DOHH2 (cell line): ENCODE data around the gene IL22RA1.

Experiments used
- H3F3A ChIP-seq: fragments of 200-600 bp; sonication (generic), shearing (Covaris generic); 2 replicates; pipeline ENCODE4 v1.6.0; 2016; ENCODE audit warnings: antibody characterized with exemption, mild to moderate bottlenecking; ENCODE audit not compliant: control insufficient read depth, insufficient read depth
- H3K27ac ChIP-seq: fragments of 200-600 bp; sonication (generic); 2 replicates; pipeline ENCODE4 v1.5.1; 2014; ENCODE audit warnings: low read depth, mild to moderate bottlenecking, low read length, moderate library complexity
- H3K27me3 ChIP-seq: fragments of 200-600 bp; sonication (generic); 2 replicates; pipeline ENCODE4 v1.6.1; 2014; ENCODE audit warnings: mild to moderate bottlenecking, low read length, mixed read lengths; ENCODE audit not compliant: control insufficient read depth
- H3K36me3 ChIP-seq: fragments of 200-600 bp; sonication (generic); 2 replicates; pipeline ENCODE4 v1.6.1; 2014; ENCODE audit warnings: mild to moderate bottlenecking, low read length, moderate library complexity, mixed read lengths; ENCODE audit not compliant: control insufficient read depth
- H3K4me1 ChIP-seq: fragments of 200-600 bp; sonication (generic); 2 replicates; pipeline ENCODE4 v1.6.1; 2014; ENCODE audit warnings: mild to moderate bottlenecking, low read length, mixed read lengths; ENCODE audit not compliant: control insufficient read depth
- H3K4me2 ChIP-seq: fragments of 200-600 bp; sonication (generic); 2 replicates; pipeline ENCODE4 v1.6.0; 2014; ENCODE audit warnings: mild to moderate bottlenecking, low read length, moderate library complexity
- H3K4me3 ChIP-seq: fragments of 200-600 bp; sonication (generic); 2 replicates; pipeline ENCODE4 v1.5.1; 2014; ENCODE audit warnings: mild to moderate bottlenecking, low read length, mixed read lengths
- H3K79me2 ChIP-seq: fragments of 200-600 bp; sonication (generic); 2 replicates; pipeline ENCODE4 v1.6.1; 2014; ENCODE audit warnings: mild to moderate bottlenecking, low read length, mixed read lengths; ENCODE audit not compliant: control insufficient read depth
- H3K9me2 ChIP-seq: fragments of 200-600 bp; sonication (generic); replicated peaks from 2 replicates; pipeline ENCODE4 v1.6.1; 2014; ENCODE audit warnings: mild to moderate bottlenecking, low read length, mixed read lengths; ENCODE audit not compliant: control insufficient read depth
- H3K9me3 ChIP-seq: fragments of 200-600 bp; sonication (generic); 2 replicates; pipeline ENCODE4 v1.6.1; 2014; ENCODE audit warnings: antibody characterized with exemption, low read length, mixed read lengths; ENCODE audit not compliant: control insufficient read depth, insufficient read depth
- H4K20me1 ChIP-seq: fragments of 200-600 bp; sonication (generic); 2 replicates; pipeline ENCODE4 v1.6.0; 2014; ENCODE audit warnings: low read depth, mild to moderate bottlenecking, antibody characterized with exemption, low read length, moderate library complexity; ENCODE audit not compliant: control insufficient read depth, insufficient read depth
- EZH2phosphoT487 ChIP-seq: fragments of 200-600 bp; sonication (generic); IDR thresholded peaks from 2 replicates; pipeline ENCODE4 v1.6.1; 2017; ENCODE audit warnings: borderline replicate concordance, mild to moderate bottlenecking, antibody characterized with exemption, low read length, moderate library complexity, mixed read lengths
- TF ChIP-seq, protein P1 (sequence below): fragments of 200-600 bp; sonication (generic); IDR thresholded peaks from one replicate; pipeline ENCODE4 v1.5.1; 2014; ENCODE audit warnings: antibody characterized with exemption, mild to moderate bottlenecking, low read depth, low read length; ENCODE audit not compliant: poor library complexity, severe bottlenecking

Gene IL22RA1

GRCh38 chr1:24121406-24121805 lies 21.5 kb downstream of the IL22RA1 start:
- Histone ChIP-seq H4K20me1 (no peaks in the 10 kb centered on the region), H3K4me3 (no peak overlapping the region), H3K27ac (no peak overlapping the region), H3K27me3 (peaks cover 18% of the 10 kb centered on the region), H3F3A (no peaks in the 10 kb centered on the region), H3K36me3 (no peaks in the 10 kb centered on the region), H3K9me2 (no peaks in the 10 kb centered on the region), H3K9me3 (no peaks in the 10 kb centered on the region), H3K4me2 (no peak overlapping the region), H3K4me1 (no peaks in the 10 kb centered on the region), H3K79me2 (no peaks in the 10 kb centered on the region)
- TF ChIP-seq, protein P1, sequence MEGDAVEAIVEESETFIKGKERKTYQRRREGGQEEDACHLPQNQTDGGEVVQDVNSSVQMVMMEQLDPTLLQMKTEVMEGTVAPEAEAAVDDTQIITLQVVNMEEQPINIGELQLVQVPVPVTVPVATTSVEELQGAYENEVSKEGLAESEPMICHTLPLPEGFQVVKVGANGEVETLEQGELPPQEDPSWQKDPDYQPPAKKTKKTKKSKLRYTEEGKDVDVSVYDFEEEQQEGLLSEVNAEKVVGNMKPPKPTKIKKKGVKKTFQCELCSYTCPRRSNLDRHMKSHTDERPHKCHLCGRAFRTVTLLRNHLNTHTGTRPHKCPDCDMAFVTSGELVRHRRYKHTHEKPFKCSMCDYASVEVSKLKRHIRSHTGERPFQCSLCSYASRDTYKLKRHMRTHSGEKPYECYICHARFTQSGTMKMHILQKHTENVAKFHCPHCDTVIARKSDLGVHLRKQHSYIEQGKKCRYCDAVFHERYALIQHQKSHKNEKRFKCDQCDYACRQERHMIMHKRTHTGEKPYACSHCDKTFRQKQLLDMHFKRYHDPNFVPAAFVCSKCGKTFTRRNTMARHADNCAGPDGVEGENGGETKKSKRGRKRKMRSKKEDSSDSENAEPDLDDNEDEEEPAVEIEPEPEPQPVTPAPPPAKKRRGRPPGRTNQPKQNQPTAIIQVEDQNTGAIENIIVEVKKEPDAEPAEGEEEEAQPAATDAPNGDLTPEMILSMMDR: no peak
- TF ChIP-seq EZH2phosphoT487: no peak

- Histone ChIP-seq H3K4me2 (no peak overlapping the region), H3K4me1 (no peaks in the 10 kb centered on the region), H3K79me2 (no peaks in the 10 kb centered on the region), H3K27me3 (peaks cover 18% of the 10 kb centered on the region), H3K36me3 (no peaks in the 10 kb centered on the region), H3F3A (no peaks in the 10 kb centered on the region), H3K4me3 (no peak overlapping the region), H4K20me1 (no peaks in the 10 kb centered on the region), H3K27ac (no peak overlapping the region), H3K9me2 (no peaks in the 10 kb centered on the region), H3K9me3 (no peaks in the 10 kb centered on the region)
- no peak for TF ChIP-seq EZH2phosphoT487
- TF ChIP-seq, protein P1: no peak
These were observed 22.0 kb downstream of the IL22RA1 start for GRCh38 chr1:24120965-24121364.

DNA sequence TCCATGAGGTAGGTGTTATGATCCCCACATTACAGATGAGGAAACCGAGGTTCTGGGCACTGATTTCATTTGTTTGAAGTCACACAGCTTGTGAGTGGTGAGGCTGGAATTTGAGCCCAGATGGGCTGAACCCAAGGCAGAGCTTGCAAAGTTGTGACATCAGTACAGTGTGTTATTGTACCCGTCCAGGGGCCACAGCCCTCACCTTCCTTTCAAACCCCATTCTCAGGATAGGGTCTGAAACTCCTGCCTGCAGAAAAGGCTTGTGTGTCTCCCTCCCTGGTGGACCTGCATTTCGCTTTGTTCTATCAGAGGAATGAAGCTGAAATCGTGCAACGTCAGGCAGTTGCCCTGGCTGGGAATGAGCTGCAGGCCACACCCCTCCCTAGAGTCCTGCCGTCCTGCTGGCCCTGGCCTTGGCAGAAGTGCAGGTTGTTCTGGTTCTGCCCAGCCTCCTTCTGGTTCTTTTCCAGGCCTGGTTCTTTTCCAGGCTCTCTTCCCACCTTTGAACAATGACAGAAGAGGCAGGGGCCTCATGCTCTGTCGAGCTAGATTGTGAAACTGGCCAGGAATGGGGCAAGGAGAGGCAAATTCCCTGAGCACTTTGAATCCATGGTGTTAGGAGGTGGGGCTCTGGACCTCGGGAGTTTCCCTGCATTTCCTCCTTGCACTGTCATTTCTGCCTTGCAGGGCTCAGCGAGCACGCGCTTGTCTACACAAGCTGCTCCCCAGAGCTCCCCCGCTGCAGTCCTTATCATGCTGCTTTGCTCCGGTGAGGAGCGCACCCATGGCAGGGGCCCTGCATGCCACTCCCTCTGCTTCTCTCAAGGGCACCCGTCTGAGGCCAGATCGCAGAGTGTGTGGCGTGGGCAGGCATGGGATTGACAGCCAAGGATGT lies 22.8 kb downstream of the IL22RA1 start:
- Histone ChIP-seq H3K9me3 (no peaks in the 10 kb centered on the region), H3K9me2 (no peaks in the 10 kb centered on the region), H3K4me3 (no peak overlapping the region), H3F3A (no peaks in the 10 kb centered on the region), H3K79me2 (no peaks in the 10 kb centered on the region), H3K27ac (no peak overlapping the region), H4K20me1 (no peaks in the 10 kb centered on the region), H3K4me2 (no peak overlapping the region), H3K4me1 (no peaks in the 10 kb centered on the region), H3K27me3 (peaks cover 21% of the 10 kb centered on the region), H3K36me3 (no peaks in the 10 kb centered on the region)
- TF ChIP-seq, protein P1: no peak
